PC-3 (cell line): ENCODE results near the gene FXYD3. TPM values are rescaled to one million over a fixed set of nuclear protein-coding genes. Genes with fewer than 3 reads are reported as not detected.

Experiments used
- ATAC-seq: fragments of 200-7000 bp; cut with Tn5 transposase; 2 replicates; pipeline ENCODE4 v1.9.1; 2020; ENCODE audit warnings: mild to moderate bottlenecking, moderate library complexity
- BruUV-seq: library from RNA; stranded (reverse); fragments of 400-500 nt; replicated peaks from 2 replicates; lab custom pipeline; 2021; lab: Mats Ljungman, UMichigan
- CTCF ChIA-PET: fragments of 300-600 bp; sonication (Branson Sonifier 250); formaldehyde crosslinking; loops from one replicate; lab custom pipeline; 2022; ENCODE audit warnings: antibody characterized with exemption; lab: Charles Lee
- POLR2A ChIA-PET: fragments of 300-600 bp; sonication (Branson Sonifier 250); formaldehyde crosslinking; loops from one replicate; lab custom pipeline; 2022; ENCODE audit warnings: antibody characterized with exemption; ENCODE audit not compliant: unreplicated experiment; lab: Charles Lee
- DNase-seq: peaks from one replicate; pipeline ENCODE4 v3.0.0-alpha.2; 2015
- H2AFZ ChIP-seq: fragments of 300-600 bp; sonication (generic); 2 replicates; pipeline ENCODE4 v1.6.0; 2016; ENCODE audit warnings: antibody characterized with exemption, low read length
- H3F3A ChIP-seq: fragments of 300-600 bp; sonication (generic); one replicate; pipeline ENCODE4 v1.6.0; 2017; ENCODE audit warnings: antibody characterized with exemption, low read length, control low read depth, mild to moderate bottlenecking; ENCODE audit not compliant: unreplicated experiment
- H3K27ac ChIP-seq: fragments of 300-600 bp; sonication (generic); 2 replicates; pipeline ENCODE4 v1.5.1; 2016; ENCODE audit warnings: mild to moderate bottlenecking, low read length
- H3K27me3 ChIP-seq: fragments of 300-600 bp; sonication (generic); 2 replicates; pipeline ENCODE4 v1.6.1; 2016; ENCODE audit warnings: low read length, mixed read lengths
- H3K36me3 ChIP-seq: fragments of 300-600 bp; sonication (generic); 2 replicates; pipeline ENCODE4 v1.6.1; 2016; ENCODE audit warnings: low read depth, mixed run types, low read length, mixed read lengths
- H3K4me1 ChIP-seq: fragments of 300-600 bp; sonication (generic); 2 replicates; pipeline ENCODE4 v1.5.1; 2016; ENCODE audit warnings: low read length; ENCODE audit not compliant: insufficient read depth
- H3K4me2 ChIP-seq: fragments of 300-600 bp; sonication (generic); 2 replicates; pipeline ENCODE4 v1.6.0; 2016; ENCODE audit warnings: low read length
- H3K4me3 ChIP-seq: fragments of 300-600 bp; sonication (generic); 2 replicates; pipeline ENCODE4 v1.5.1; 2016; ENCODE audit warnings: mild to moderate bottlenecking, low read length, mixed read lengths
- H3K79me2 ChIP-seq: fragments of 300-600 bp; sonication (generic); 2 replicates; pipeline ENCODE4 v1.6.1; 2017; ENCODE audit warnings: low read length, mixed read lengths
- H3K9ac ChIP-seq: fragments of 300-600 bp; sonication (generic); 2 replicates; pipeline ENCODE4 v1.6.0; 2016; ENCODE audit warnings: mild to moderate bottlenecking, low read length
- H3K9me2 ChIP-seq: fragments of 300-600 bp; sonication (generic); replicated peaks from 2 replicates; pipeline ENCODE4 v1.6.1; 2016; ENCODE audit warnings: mixed run types, low read length, mixed read lengths
- H3K9me3 ChIP-seq: fragments of 300-600 bp; sonication (generic); 2 replicates; pipeline ENCODE4 v1.6.1; 2016; ENCODE audit warnings: low read length, mixed read lengths
- H4K20me1 ChIP-seq: fragments of 300-600 bp; sonication (generic); 2 replicates; pipeline ENCODE4 v1.6.1; 2016; ENCODE audit warnings: low read length, mixed read lengths
- CTCF ChIP-seq: fragments of 300-600 bp; sonication (generic); conservative IDR thresholded peaks from 2 replicates; pipeline ENCODE4 v1.5.1; 2017; ENCODE audit warnings: antibody characterized with exemption, low read depth, mild to moderate bottlenecking, low read length
- EZH2 ChIP-seq: fragments of 300-600 bp; sonication (generic); IDR thresholded peaks from one replicate; pipeline ENCODE4 v1.6.1; 2017; ENCODE audit warnings: antibody characterized with exemption, mild to moderate bottlenecking, low read length; ENCODE audit not compliant: unreplicated experiment
- EZH2phosphoT487 ChIP-seq: fragments of 300-600 bp; sonication (generic); IDR thresholded peaks from 2 replicates; pipeline ENCODE4 v1.6.1; 2018; ENCODE audit warnings: mild to moderate bottlenecking, antibody characterized with exemption, low read length, borderline replicate concordance
- intact Hi-C: fragments of 100-400 bp; cut with micrococcal nuclease; formaldehyde crosslinking; loops from 2 replicates; pipeline ENCODE4 v1.9.0; 2023
- total RNA-seq: library from RNA; depleted of rRNA; stranded (reverse); fragments of >200 nt; gene quantifications from 2 replicates; pipeline ENCODE4 v1.2.3, GENCODE V29; 2014

The FXYD3 gene
- total RNA-seq, 1 experiment from 2014 or later: 61.6 TPM

- Histone ChIP-seq H3K36me3 (peaks cover 26% of the 10 kb centered on the region), H3F3A (no peaks in the 10 kb centered on the region), H3K9me3 (no peaks in the 10 kb centered on the region), H3K9me2 (no peaks in the 10 kb centered on the region), H4K20me1 (peaks cover 13% of the 10 kb centered on the region; the same call in 1 of the 2 replicates), H2AFZ (no peak overlapping the region), H3K27ac (no peak overlapping the region), H3K9ac (peak overlapping the region; percentile 88; the same call in 1 of the 2 replicates), H3K79me2 (peaks cover 34% of the 10 kb centered on the region), H3K4me3 (peak overlapping the region; percentile 75), H3K4me2 (peak overlapping the region; percentile 98), H3K4me1 (peaks cover 14% of the 10 kb centered on the region), H3K27me3 (no peaks in the 10 kb centered on the region)
- TSS peak; percentile 36 for BruUV-seq
- ChIA-PET CTCF (no interaction called here), POLR2A (no interaction called here)
- TF ChIP-seq EZH2 (no peak), CTCF (no peak)
- DNase-seq (no peak), ATAC-seq (no peak)
- intact Hi-C loops: no loop called here
These were observed 40.5 kb downstream of the FXYD3 start for GRCh38 chr19:35155981-35156672.

- no peaks in the 10 kb centered on the region for H3K9me2 ChIP-seq
- no peaks in the 10 kb centered on the region for H3F3A ChIP-seq
- ChIA-PET POLR2A (no interaction called here), CTCF (no interaction called here)
- H3K4me3 ChIP-seq: no peak overlapping the region
- peaks cover 34% of the 10 kb centered on the region for H3K79me2 ChIP-seq
- no peak overlapping the region for H3K9ac ChIP-seq
- no peak overlapping the region for H2AFZ ChIP-seq
- H3K4me1 ChIP-seq: peaks cover 14% of the 10 kb centered on the region
- peaks cover 13% of the 10 kb centered on the region; the same call in 1 of the 2 replicates for H4K20me1 ChIP-seq
- no TSS peak for BruUV-seq
- H3K27me3 ChIP-seq: no peaks in the 10 kb centered on the region
- no peak overlapping the region for H3K27ac ChIP-seq
- intact Hi-C loops: no loop called here
- peak overlapping the region; percentile 98; the same call in 1 of the 2 replicates for H3K4me2 ChIP-seq
- peaks cover 31% of the 10 kb centered on the region for H3K36me3 ChIP-seq
- TF ChIP-seq CTCF (no peak), EZH2phosphoT487 (no peak), EZH2 (no peak)
- no peaks in the 10 kb centered on the region for H3K9me3 ChIP-seq
- DNase-seq (no peak), ATAC-seq (no peak)
These were observed 41.0 kb downstream of the FXYD3 start for GRCh38 chr19:35156673-35157014.

- peaks cover 39% of the 10 kb centered on the region for H3K36me3 ChIP-seq
- BruUV-seq: no TSS peak
- no peak for TF ChIP-seq EZH2
- TF ChIP-seq EZH2phosphoT487: no peak
- TF ChIP-seq CTCF: no peak
- no peaks in the 10 kb centered on the region for H3K9me2 ChIP-seq
- H3K4me2 ChIP-seq: no peak overlapping the region
- POLR2A ChIA-PET: no interaction called here
- peaks cover 13% of the 10 kb centered on the region; the same call in 1 of the 2 replicates for H4K20me1 ChIP-seq
- intact Hi-C loops: no loop called here
- H3K27me3 ChIP-seq: no peaks in the 10 kb centered on the region
- CTCF ChIA-PET: no interaction called here
- H3K9me3 ChIP-seq: no peaks in the 10 kb centered on the region
- ATAC-seq (no peak), DNase-seq (no peak)
- H3K4me1 ChIP-seq: peaks cover 14% of the 10 kb centered on the region
- H3K27ac ChIP-seq: no peak overlapping the region
- H2AFZ ChIP-seq: no peak overlapping the region
- H3F3A ChIP-seq: no peaks in the 10 kb centered on the region
- no peak overlapping the region for H3K9ac ChIP-seq
- peaks cover 34% of the 10 kb centered on the region for H3K79me2 ChIP-seq
- H3K4me3 ChIP-seq: no peak overlapping the region
These were observed 41.8 kb downstream of the FXYD3 start for GRCh38 chr19:35157431-35157830.
